KOPT-K1 (cell line): ENCODE data around the gene ETV7.
"Not testable (repeated sequence)": the region's sequence is repeated elsewhere in the genome, so short reads cannot be mapped to it uniquely, and the experiment has no call there.

ENCODE experiments used
- H3K27ac ChIP-seq: fragments of 200-600 bp; sonication (generic); 2 replicates; pipeline ENCODE4 v1.5.1; 2016; ENCODE audit warnings: antibody characterized with exemption, mild to moderate bottlenecking, low read depth, low read length; ENCODE audit not compliant: poor library complexity, severe bottlenecking
- H3K36me3 ChIP-seq: fragments of 200-600 bp; sonication (generic); 2 replicates; pipeline ENCODE4 v1.5.1; 2017; ENCODE audit warnings: antibody characterized with exemption, mild to moderate bottlenecking, low read length, moderate library complexity; ENCODE audit not compliant: insufficient read depth
- H3K9me3 ChIP-seq: fragments of 200-600 bp; sonication (generic); 2 replicates; pipeline ENCODE4 v1.5.1; 2017; ENCODE audit warnings: antibody characterized with exemption, low read length, mild to moderate bottlenecking; ENCODE audit not compliant: insufficient read depth, poor library complexity, severe bottlenecking

The ETV7 gene

DNA sequence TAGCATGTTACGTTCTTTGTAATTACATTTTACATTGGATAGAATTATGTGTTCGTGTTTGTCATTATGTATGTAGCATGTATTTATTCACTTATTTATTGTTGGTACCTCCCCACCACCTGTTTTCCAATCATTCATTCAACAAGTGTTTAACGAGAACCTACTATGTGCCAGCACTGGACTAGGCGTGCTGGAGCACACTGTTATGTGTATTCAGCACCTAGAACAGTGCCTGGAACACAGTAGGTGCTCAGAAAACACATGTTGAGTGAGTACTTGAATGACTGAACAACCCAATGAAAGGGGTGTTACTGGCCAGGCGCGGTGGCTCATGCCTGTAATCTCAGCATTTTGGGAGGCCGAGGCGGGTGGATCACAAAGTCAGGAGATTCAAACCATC lies 11.3 kb downstream of the ETV7 start:
- Histone ChIP-seq H3K27ac (no peak overlapping the region), H3K9me3 (no peaks in the 10 kb centered on the region), H3K36me3 (no peaks in the 10 kb centered on the region)

DNA sequence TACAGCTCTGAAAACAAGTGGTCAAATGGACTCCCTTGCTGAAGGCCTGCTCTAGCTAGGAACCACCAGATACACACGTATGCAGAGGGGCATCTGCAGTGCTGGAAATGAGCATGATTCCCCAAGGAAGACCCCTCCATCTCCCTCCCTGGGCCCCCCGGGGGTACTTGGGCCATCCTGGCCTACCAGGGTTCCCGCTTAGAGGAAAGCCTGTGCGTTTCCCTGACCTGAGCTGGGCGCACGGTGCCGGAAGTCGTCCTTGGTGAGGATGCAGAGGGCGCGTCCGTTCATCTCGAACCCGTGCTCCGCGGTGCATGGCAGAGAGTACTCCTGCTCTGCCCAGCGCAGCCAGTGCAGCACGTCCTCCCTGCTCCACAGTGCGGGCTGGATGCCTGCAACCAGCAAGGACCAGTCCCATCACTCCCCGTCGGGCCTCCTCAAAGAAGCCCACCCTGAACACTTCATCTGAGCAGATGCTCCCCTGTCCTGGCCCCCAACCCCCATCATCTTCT lies 11.8 kb downstream of the ETV7 start:
- no peaks in the 10 kb centered on the region for H3K9me3 ChIP-seq
- no peaks in the 10 kb centered on the region for H3K36me3 ChIP-seq

DNA sequence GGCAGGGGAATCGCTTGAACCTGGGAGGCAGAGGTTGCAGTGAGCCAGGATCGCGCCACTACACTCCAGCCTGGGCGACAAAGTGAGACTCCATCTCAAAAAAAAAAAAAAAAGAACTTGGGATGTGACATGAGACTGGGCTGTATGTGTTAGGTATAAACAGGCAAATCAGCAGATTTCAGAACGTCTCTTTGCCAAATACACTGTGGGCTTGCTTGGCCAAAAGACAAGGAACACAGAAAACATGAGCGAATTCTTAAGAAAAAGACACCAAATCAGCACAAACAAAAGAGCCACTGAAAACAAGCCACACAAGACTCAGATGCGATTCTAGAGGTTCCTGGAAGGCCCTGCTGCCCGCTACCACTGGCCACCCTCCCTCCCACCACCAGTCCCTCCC lies 12.5 kb downstream of the ETV7 start:
- Histone ChIP-seq H3K9me3 (no peaks in the 10 kb centered on the region), H3K27ac (no peak overlapping the region), H3K36me3 (no peaks in the 10 kb centered on the region)

More for the DNA sequence above, 11.8 kb downstream of the ETV7 start:
- H3K27ac ChIP-seq: no peak overlapping the region

DNA sequence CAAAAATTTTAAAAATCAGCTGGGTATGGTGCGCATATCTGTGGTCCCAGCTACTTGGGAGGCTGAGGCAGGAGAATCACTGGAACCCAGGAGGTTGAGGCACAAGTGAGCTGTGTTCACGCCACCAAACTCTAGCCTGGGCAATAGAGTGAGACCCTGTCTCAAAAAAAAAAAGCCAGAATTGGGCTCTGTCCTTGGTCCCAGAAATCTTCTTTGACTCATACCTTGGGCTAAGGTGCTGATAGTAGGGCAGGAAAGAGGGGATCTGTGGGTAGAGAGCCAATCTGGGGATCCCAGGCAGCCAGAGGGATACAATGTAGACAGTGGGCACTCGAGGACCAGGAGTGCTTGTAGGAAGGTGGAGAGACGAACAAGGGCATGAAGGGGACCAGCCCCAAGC lies 13.3 kb downstream of the ETV7 start:
- no peaks in the 10 kb centered on the region for H3K9me3 ChIP-seq
- no peaks in the 10 kb centered on the region for H3K36me3 ChIP-seq
- H3K27ac ChIP-seq: no peak overlapping the region

DNA sequence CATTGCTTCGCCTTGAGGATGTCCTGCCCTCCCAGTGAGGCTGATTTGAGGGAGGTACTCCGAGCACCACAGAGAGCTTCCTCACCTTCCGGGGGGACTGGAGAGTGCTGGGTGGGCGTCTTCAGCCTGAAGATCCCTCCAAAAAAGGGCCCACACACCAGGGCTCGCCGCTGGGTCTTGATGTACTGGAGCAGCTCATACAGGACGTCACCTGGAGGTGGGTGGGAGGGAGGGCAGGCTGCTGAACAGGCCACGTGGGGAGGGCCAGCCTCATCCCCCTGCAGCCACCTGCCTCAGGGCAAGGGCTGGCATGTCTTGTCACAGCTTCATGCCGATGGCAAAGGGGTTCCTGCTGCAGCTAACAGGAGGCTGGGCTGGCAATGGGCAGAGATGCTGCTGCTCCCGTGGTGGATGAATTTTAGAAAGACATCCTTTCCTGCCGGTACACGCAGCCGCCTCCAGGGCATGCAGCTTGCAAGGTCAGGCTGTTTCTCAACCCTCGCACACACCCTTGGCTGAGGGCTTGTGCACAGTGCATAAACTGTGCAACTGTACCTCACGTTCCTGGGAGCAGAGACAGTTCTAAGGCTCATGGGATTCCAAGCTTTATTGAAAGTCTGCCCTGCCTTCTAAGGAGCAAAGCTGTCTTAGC lies 14.0 kb downstream of the ETV7 start:
- no peak overlapping the region for H3K27ac ChIP-seq
- no peaks in the 10 kb centered on the region for H3K9me3 ChIP-seq
- H3K36me3 ChIP-seq: no peaks in the 10 kb centered on the region

DNA sequence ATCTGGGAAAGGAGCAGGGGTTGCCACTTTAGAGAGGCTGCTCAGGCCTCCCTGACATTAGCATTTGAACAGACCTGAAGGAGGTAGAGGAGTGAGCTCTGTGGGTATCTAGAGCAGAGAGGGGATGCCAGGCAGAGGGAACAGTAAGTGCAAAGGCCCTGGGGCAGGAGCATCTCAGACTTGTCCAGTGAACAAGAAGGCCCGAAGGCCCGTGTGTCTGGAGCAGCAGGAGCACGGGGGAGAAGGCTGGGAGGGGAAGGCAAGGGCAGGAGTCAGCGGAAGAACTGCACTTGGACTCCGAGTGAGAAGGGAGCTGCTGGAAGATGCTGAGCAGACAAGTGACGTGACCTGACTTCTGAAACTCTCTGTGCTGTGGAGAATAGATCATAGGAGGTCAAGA lies 15.4 kb downstream of the ETV7 start:
- Histone ChIP-seq H3K9me3 (no peaks in the 10 kb centered on the region), H3K36me3 (no peaks in the 10 kb centered on the region), H3K27ac (no peak overlapping the region)

DNA sequence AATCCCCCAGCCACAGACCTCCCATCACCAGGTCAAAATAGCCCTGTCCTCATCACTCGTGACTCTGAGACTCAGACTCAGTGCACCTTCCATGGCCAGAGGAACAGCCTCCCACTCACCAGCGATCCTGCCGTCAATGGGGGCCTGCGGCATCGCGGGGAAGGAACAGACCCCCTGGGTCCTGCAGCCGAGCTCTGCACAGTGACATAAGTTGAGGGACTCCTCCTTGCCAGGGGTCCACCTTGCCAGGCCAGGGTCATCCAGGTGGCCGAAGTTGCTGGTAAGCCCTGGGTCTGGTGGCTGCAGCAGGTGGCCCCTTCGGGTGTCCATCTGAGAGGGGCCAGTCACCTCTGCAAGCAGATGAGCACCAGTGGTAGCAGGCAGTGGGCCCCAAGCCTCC lies 16.3 kb downstream of the ETV7 start:
- H3K36me3 ChIP-seq: no peaks in the 10 kb centered on the region
- no peak overlapping the region for H3K27ac ChIP-seq
- H3K9me3 ChIP-seq: no peaks in the 10 kb centered on the region

DNA sequence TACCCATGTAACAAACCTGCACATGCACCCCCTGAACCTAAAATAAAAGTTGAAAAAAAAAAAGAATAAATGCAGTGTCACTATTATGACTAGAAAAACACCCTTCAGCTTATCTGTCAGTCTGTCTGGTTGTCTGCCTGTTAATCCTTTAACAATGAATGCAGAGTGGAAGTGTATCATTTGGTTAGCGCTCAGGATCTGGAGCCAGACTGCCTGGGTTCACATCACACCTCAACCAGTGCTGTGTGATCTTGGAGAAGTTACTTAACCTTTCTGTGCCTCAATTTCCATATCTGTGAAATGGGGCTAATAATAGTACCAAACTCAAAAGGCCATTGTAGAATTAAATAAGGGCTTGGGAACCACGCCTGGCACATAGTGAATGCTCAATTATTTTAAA lies 16.8 kb downstream of the ETV7 start:
- Histone ChIP-seq H3K36me3 (no peaks in the 10 kb centered on the region), H3K9me3 (no peaks in the 10 kb centered on the region)

DNA sequence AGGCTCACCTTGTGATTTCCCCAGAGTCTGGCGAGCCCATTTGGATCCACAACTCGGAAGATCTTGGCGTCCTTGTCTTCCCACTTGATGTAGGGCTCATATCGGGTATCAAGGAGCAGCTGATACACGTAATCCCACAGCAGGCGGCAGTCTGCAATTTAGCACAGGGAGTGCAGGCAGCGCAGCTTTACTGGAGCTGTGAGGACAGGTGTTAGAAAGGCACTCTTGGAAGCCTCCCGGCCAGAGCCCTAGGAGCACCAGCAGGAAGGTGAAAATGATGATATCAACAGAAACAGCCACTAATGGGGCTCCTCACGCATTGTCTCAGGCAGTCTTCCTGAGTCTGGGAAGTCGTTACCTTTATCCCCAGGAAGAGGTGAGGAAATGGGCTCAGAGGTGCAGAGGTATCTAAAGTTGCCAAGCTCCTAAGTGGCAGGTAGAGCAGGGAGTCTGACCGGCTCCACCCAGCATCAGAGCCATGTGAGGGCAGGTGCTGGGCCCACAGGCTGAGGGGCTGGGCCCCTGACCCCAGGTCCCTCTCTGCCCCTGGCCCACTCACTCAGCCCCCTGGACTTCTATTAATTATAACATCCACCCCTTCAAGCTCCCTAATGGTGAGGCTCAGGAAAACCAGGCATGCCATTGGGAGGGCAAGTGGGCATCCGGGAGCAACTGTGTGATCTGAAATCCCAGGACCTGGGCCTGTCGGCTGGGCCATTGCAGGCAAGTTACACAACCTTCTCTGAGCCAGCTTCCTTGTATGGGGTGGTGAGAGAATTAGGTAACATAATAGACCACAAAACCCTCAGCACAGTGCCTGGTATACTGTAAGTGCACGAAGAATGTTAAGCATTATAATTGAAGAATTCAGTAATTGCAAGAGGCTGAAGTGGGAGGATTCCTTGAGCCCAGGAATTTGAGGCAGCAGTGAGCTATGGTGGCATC lies 18.3 kb downstream of the ETV7 start:
- Histone ChIP-seq H3K36me3 (no peaks in the 10 kb centered on the region), H3K27ac (no peak overlapping the region), H3K9me3 (no peaks in the 10 kb centered on the region)

More for the DNA sequence above, 16.8 kb downstream of the ETV7 start:
- H3K27ac ChIP-seq: no peak overlapping the region

DNA sequence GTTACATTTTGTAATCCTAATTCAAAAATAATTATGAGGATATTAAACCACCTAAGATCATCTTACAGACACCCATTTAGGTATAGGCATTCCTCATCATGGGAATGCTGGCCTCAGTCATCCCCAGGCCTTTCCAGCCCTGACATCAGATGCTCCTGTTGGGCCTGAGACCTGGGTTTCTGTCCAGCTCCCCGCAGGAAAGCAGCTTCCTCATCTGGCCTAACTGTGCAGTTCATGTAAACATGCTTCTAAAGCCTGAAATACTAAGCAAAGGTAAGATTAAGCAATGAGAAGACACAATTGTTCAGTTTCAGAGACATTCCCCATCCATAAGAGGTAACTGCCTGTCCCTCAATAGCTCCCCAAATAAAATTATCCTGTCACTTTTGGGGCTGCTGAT lies 19.0 kb downstream of the ETV7 start:
- H3K9me3 ChIP-seq: no peaks in the 10 kb centered on the region
- H3K36me3 ChIP-seq: no peaks in the 10 kb centered on the region
- no peak overlapping the region for H3K27ac ChIP-seq

DNA sequence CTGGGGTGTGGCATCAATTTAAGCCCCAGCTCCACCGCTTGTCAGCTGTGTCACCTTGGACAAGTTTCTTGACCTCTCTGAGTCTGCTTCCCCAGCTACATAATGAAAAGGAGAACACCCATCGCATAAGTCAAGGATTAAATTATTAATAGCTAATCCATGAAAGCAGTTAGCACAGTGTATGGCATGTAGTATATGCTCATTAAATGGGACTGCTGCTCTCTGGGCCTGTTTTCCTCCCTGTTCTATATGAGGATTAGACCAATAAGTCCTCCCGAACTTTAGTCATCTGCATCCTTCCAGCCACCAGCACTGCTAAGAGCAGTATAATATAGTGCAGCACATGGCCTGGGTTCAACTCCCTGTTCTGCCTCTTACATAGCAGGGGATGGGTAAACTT lies 19.7 kb downstream of the ETV7 start:
- Histone ChIP-seq H3K27ac (no peak overlapping the region), H3K36me3 (no peaks in the 10 kb centered on the region), H3K9me3 (no peaks in the 10 kb centered on the region)

DNA sequence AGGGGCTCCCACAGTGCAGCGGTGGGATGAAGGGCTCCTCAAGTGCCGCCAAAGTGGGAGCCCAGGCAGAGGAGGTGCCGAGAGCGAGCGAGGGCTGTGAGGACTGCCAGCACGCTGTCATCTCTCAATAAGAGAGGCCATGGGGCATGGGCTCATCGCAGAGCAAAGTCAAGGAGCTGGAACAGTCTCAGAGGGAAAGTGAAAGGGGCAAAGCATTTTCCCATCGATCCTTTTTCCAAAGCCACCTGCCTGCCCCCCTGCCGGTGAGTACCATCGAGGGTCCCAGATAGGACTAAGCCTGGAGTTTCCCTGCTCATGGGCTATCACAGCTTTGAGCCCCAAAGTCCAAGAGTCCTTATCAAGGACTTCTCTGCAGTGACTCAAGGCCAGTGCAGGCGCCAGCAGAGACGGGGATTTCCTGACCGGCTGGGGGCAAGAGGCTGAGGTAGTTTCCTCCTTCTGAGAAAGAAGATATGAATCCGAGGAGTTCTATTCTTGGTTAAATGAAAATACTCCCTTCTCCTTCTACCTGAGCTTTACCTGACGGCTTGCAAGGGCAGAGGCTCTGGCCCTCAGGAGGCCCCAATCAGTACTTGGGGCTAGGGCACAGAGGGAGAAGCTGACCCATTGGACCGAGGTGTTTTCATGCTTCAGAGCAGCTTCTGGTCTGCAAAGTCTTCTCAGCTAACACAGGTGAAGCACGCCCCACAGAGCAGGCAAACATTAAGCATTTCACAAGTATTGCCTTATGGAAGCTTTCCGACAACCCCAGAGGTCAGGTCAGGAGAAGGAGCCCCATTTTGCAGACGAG lies 22.6 kb downstream of the ETV7 start:
- no peaks in the 10 kb centered on the region for H3K36me3 ChIP-seq
- no peak overlapping the region for H3K27ac ChIP-seq
- H3K9me3 ChIP-seq: no peaks in the 10 kb centered on the region

DNA sequence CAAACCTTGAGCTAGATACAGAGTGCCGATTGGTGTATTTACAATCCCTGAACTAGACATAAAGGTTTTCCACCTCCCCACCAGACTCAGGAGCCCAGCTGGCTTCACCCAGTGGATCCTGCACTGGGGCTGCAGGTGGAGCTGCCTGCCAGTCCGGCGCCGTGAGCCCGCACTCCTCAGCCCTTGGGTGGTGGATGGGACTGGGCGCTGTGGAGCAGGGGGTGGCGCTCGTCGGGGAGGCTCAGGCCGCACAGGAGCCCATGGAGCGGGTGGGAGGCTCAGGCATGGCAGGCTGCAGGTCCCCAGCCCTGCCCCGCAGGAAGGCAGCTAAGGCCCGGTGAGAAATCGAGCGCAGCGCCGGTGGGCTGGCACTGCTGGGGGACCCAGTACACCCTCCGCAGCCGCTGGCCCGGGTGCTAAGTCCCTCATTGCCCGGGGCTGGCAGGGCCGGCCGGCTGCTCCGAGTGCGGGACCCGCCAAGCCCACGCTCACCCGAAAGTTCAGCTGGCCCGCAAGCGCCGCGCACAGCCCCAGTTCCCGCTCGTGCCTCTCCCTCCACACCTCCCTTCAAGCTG lies 23.3 kb downstream of the ETV7 start:
- H3K27ac ChIP-seq, H3K9me3 ChIP-seq, H3K36me3 ChIP-seq: not testable (repeated sequence)

DNA sequence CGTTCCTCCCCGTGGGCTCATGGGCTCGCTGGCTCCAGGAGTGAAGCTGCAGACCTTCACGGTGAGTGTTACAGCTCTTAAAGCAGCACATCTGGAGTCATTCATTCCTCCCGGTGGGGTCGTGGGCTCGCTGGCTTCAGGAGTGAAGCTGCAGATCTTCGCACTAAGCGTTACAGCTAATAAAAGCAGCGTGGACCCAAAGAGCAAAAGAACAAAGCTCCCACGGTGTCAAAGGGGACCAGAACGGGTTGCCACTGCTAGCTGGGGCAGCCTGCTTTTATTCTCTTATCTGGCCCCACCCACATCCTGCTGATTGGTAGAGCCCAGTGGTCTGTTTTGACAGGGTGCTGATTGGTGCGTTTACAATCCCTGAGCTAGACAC lies 24.1 kb downstream of the ETV7 start:
- not testable (repeated sequence) for H3K9me3 ChIP-seq, H3K36me3 ChIP-seq, H3K27ac ChIP-seq
